ENCODE results near the gene LDHD. TPM values are rescaled to one million over a fixed set of nuclear protein-coding genes. Genes with fewer than 3 reads are reported as not detected.

LDHD gene
- total and polyA plus RNA-seq, 2 of the 8 experiments (the other 6 are each of a cell fraction or from before 2014, with no cell fraction given) = 14.9 to 18.2 TPM

DNA sequence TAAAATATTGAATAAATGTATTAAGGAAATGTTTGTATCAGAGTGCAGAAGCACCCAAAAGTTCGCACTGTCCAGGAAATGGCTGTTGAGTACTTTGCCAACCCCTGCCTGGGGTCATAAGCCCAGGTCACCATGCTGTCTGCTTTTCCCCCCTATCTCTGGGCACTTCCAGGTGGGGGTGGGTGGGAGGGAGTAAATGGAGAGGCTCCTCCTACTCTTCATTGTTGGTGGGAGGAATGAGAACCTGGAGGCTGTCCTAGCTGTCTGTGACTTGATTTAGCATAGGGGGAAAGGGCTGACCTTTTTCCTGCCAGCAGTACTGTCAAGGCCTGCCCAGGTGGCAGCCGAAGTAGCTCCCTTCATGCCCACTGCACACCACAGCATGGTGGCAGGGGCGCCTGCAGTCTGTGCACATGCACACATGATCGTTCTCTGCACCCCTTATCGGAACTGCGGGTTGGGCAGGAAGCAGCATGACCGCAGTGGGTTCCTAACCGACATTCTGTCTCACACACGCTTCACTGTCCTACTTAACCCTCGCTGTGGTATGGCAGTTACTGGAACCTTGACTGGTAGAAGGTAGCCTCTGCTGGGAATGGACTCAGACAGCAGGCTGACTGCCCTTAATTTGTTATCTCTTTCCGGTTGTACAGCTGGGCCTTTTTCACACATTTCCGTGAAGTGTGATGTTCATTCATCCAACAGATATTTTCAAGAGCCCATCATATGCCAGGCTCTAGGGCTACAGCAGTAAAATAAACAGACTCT lies 41.5 kb downstream of the LDHD start (continued):
- TF ChIP-seq CTBP2 (IDR thresholded peaks at IDR 0.05; ENCODE audit: borderline replicate concordance, insufficient read depth, insufficient read length, low read length) (no peak), SP4 (IDR thresholded peaks at IDR 0.05; ENCODE audit: low read length) (no peak), MAFK (IDR thresholded peaks at IDR 0.05; ENCODE audit: low read depth, low read length) (no peak), TAF7 (optimal IDR thresholded peaks at IDR 0.05; ENCODE audit: borderline replicate concordance, low read depth, low read length) (no peak), TAF1 (IDR thresholded peaks at IDR 0.05; ENCODE audit: low read depth, low read length) (no peak), SIRT6 (IDR thresholded peaks at IDR 0.05; ENCODE audit: low read length) (no peak), BACH1 (IDR thresholded peaks at IDR 0.05; ENCODE audit: low read length) (no peak)

Measured in H1 (cell line).